Measurements from ENCODE around the gene KDM6A. TPM values are rescaled to one million over a fixed set of nuclear protein-coding genes. Genes with fewer than 3 reads are reported as not detected.

The KDM6A gene
- total and polyA plus RNA-seq, 2 donors (not counting 1 experiment from before 2014, with no cell fraction given), result 33.3 to 57.0 TPM

DNA sequence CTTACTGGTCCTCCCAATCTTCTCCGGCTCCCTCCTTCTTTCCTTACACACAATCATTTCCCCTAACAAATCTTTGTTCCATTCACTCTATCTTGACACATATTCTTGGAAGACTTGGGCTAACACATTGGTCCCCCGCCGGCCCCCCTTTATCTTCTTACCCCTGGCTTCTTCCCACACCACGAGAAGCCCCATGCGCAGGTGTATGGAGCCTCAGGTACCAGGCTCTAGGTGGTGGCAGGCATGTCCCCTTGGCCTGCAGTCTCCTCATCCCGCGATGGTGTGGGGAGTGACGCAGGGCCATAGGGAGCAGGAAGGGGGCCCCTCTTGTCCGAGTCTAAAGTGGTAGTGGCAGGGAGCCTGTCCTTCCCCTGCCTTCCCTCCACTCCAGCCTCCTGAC, 277.8 kb downstream of the KDM6A start:
- DNase-seq (no peak), ATAC-seq (ENCODE audit: low read depth) (no peak)
- CTCF ChIA-PET, result no interaction called here
- Histone ChIP-seq H2AFZ (ENCODE audit: insufficient read depth, low read depth, low read length, poor library complexity, severe bottlenecking) (no peak overlapping the region), H3K36me3 (replicated peaks in 1 of 2; ENCODE audit: control extremely low read depth in 1 of 2, control insufficient read depth in 1 of 2, extremely low read depth in 1 of 2, insufficient read depth in 2 of 2, low read length in 1 of 2) (no peaks in the 10 kb centered on the region), H3K4me3 (ENCODE audit: control extremely low read depth in 1 of 5, extremely low read depth in 1 of 5, insufficient read depth in 1 of 5, low read depth in 2 of 5, low read length in 4 of 5) (no peak overlapping the region), H3K9ac (ENCODE audit: low read length) (no peak overlapping the region), H4K20me1 (ENCODE audit: control insufficient read depth, insufficient read depth, low read length, poor library complexity, severe bottlenecking) (no peaks in the 10 kb centered on the region), H3K4me1 (ENCODE audit: control insufficient read depth in 2 of 2, insufficient read depth in 2 of 2, low read length in 2 of 2) (no peaks in the 10 kb centered on the region), H3K9me3 (ENCODE audit: control extremely low read depth in 1 of 3, control insufficient read depth in 2 of 3, insufficient read depth in 1 of 3, low read length in 2 of 3) (no peaks in the 10 kb centered on the region), H3K79me2 (ENCODE audit: control insufficient read depth, insufficient read depth, low read length) (no peaks in the 10 kb centered on the region), H3K4me2 (replicated peaks; ENCODE audit: low read depth, low read length, poor library complexity, severe bottlenecking) (no peak overlapping the region), H3K27ac (ENCODE audit: low read length in 2 of 2) (no peak overlapping the region), H3K27me3 (replicated peaks in 1 of 4; ENCODE audit: control extremely low read depth in 1 of 4, control insufficient read depth in 3 of 4, insufficient read depth in 4 of 4, low read length in 3 of 4) (no peaks in the 10 kb centered on the region)
- WGBS (ENCODE audit: insufficient coverage), result no CpG with 5 or more reads among the region's 9 CpGs
- intact Hi-C loops (cut with micrococcal nuclease), result no loop called here
- Mint-ChIP-seq H3K27me3 (no peaks in the 10 kb centered on the region), H3K27ac (no peak overlapping the region), H3K9me3 (ENCODE audit: insufficient read depth) (no peaks in the 10 kb centered on the region), H3K4me1 (no peaks in the 10 kb centered on the region), H3K4me3 (no peak overlapping the region)
- POLR2A ChIA-PET, result no interaction called here
- TF ChIP-seq EZH2 (IDR thresholded peaks at IDR 0.05; ENCODE audit: borderline replicate concordance, insufficient read depth, low read depth, low read length, poor library complexity, severe bottlenecking) (no peak), CTCF (IDR thresholded peaks at IDR 0.05) (no peak)

- ChIA-PET POLR2A (no interaction called here), CTCF (no interaction called here)
- Histone ChIP-seq H3K27me3 (replicated peaks in 1 of 4; ENCODE audit: control extremely low read depth in 1 of 4, control insufficient read depth in 3 of 4, insufficient read depth in 4 of 4, low read length in 3 of 4) (no peaks in the 10 kb centered on the region), H3K9ac (ENCODE audit: low read length) (no peak overlapping the region), H2AFZ (ENCODE audit: insufficient read depth, low read depth, low read length, poor library complexity, severe bottlenecking) (no peak overlapping the region), H4K20me1 (ENCODE audit: control insufficient read depth, insufficient read depth, low read length, poor library complexity, severe bottlenecking) (no peaks in the 10 kb centered on the region), H3K79me2 (ENCODE audit: control insufficient read depth, insufficient read depth, low read length) (no peaks in the 10 kb centered on the region), H3K4me2 (replicated peaks; ENCODE audit: low read depth, low read length, poor library complexity, severe bottlenecking) (no peak overlapping the region), H3K9me3 (ENCODE audit: control extremely low read depth in 1 of 3, control insufficient read depth in 2 of 3, insufficient read depth in 1 of 3, low read length in 2 of 3) (peaks cover 0 to 3% (median 0%) of the 10 kb centered on the region in 3 donors), H3K36me3 (replicated peaks in 1 of 2; ENCODE audit: control extremely low read depth in 1 of 2, control insufficient read depth in 1 of 2, extremely low read depth in 1 of 2, insufficient read depth in 2 of 2, low read length in 1 of 2) (no peaks in the 10 kb centered on the region), H3K27ac (ENCODE audit: low read length in 2 of 2) (no peak overlapping the region), H3K4me1 (ENCODE audit: control insufficient read depth in 2 of 2, insufficient read depth in 2 of 2, low read length in 2 of 2) (no peaks in the 10 kb centered on the region), H3K4me3 (ENCODE audit: control extremely low read depth in 1 of 5, extremely low read depth in 1 of 5, insufficient read depth in 1 of 5, low read depth in 2 of 5, low read length in 4 of 5) (no peak overlapping the region)
- DNase-seq (no peak), ATAC-seq (ENCODE audit: low read depth) (no peak)
- no peaks in the 10 kb centered on the region for H3K4me1 Mint-ChIP-seq
- no peaks in the 10 kb centered on the region for H3K27me3 Mint-ChIP-seq
- intact Hi-C loops (cut with micrococcal nuclease), result no loop called here
- no peak overlapping the region for H3K27ac Mint-ChIP-seq
- TF ChIP-seq CTCF (IDR thresholded peaks at IDR 0.05) (no peak), EZH2 (IDR thresholded peaks at IDR 0.05; ENCODE audit: borderline replicate concordance, insufficient read depth, low read depth, low read length, poor library complexity, severe bottlenecking) (no peak)
- no peaks in the 10 kb centered on the region for H3K9me3 Mint-ChIP-seq (ENCODE audit: insufficient read depth)
- no peak overlapping the region for H3K4me3 Mint-ChIP-seq
- WGBS (ENCODE audit: insufficient coverage), result no CpG with 5 or more reads among the region's 4 CpGs
Measured at GRCh38 chrX:45154033-45154360, 281.0 kb downstream of the KDM6A start.

Data from B cell (primary cell).